ENCODE data around the gene SLC35C1.

Gene SLC35C1

DNA sequence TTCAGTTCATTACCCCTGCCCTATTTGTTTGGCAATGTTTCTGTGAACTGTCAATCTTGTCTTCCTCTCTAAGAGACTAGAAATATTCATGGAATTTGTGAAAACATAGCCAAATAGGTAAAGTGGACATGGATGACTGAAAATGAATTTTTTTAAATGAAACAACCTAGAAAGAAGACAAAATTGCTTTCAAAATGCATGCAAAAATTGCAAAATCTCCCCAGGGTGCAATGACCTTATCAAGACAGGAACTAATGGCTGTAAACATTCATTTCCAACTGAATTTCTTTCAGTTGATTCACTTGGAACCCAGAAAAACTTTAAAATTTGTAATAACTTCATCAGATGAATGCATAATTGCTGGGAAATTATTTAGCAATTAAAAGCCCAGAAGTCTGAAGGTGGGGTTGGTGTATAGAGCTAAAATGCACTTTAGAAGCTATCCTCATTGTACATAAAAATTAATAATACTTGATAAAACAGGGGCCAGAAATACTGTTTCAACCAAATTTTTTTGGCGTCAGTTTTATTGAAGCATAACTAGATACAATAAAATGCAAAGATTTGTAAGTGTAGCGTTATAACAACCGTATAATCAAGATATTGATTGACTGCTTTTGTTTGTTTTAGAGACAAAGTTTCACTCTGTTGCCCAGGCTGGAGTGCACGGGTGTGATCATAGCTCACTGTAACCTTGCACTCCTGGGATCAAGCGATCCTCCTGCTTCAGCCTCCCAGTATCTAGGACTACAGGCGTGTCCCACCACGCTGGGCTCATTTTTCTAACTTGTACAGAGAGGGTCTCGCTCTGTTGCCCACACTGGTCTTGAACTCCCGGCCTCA lies 27.6 kb upstream of the SLC35C1 start:
- intact Hi-C loops (cut with DNase I), result no loop called here

DNA sequence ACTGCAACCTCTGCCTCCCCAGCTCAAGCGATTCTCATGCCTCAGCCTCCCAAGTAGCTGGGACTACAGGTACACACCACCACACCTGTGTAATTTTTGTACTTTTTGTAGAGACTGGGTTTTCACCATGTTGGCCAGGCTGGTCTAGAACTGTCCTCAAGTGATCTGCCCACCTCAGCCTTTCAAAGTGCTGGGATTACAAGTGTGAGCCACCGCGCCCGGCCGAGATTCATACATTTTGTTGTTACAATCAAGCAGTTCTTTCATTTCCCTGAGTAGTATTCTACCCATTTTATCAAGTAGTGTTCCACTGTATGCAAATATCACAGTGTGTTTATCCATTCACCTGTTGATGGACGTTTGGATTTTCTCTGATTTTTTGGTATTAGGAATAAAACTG lies 26.6 kb upstream of the SLC35C1 start:
- intact Hi-C loops (cut with DNase I), result no loop called here
- no peak for DNase-seq

More for the DNA sequence above, 27.6 kb upstream of the SLC35C1 start:
- no peak for DNase-seq

DNA sequence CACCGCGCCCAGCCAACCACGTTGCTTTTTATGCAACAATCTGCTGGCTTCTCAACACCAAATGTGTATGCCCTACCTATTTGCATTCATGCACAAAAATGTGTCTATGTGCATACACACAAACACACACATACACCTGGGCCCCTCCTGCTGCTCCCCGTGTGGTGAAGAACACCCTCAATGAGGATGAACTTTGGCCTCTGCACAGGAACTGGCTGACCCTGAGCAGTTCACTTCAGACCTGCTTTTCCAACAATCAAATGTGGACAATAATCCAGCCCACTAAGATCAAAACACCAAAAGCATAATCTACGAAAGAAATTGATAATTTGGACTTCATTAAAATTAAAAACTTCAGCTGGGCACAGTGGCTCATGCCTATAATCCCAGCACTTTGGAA lies 25.3 kb upstream of the SLC35C1 start:
- DNase-seq, result no peak
- intact Hi-C loops (cut with DNase I), result no loop called here

DNA sequence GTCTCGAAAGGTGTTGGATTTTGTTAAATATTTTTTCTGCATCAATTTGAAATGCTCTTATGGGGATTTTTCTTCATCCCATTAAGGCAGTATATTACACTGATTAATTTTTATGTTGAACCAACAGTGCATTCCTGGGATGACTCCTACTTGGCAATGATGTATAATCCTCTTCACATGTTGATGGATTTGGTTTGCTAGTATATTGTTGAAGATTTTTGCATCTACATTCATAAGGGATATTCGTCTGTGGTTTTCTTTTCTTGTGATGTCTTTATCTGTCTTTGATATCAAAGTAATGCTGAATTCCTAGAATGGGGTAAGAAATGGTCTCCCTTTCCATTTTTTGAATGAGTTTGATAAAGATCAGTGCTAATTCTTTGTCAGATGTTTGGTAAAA lies 18.7 kb upstream of the SLC35C1 start:
- intact Hi-C loops (cut with DNase I), result no loop called here
- no peak for DNase-seq

DNA sequence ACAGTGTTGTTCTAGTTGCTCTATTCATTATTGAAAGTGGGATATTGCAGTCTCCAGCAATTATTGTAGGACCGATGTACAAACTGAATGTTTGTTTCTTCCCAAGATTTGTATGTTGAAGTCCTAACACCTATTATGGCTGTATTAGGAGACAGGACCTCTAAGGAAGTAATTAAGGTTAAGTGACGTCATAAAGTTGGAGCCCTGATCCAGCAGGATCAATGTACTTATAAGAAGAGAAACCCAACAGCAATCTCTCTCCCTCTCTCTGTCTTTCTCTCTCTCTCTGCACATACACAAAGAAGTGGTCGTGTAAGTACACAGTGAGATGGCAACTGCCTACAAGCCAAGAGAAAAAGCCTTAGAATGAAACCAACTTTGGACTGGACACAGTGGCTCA lies 16.1 kb upstream of the SLC35C1 start:
- intact Hi-C loops (cut with DNase I), result no loop called here
- no peak for DNase-seq

DNA sequence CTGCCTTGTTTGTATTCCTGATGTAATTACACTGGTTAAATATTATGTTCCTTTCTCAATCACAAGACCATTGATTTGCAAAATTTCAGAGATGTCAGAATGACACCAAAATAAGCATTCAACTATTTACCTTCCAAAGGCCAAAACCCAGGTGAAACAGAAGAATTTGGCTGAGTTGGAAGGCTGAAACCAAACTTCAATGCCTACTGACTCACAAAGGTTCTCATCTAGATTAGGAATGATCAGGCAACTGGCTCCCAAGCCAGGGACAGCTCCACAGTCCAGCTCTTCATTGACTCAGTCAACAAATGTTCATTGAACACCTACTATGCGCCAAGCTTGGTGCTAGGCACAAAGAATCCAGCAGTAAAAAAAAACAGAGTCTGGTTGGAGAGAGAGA lies 13.4 kb upstream of the SLC35C1 start:
- intact Hi-C loops (cut with DNase I), result no loop called here
- DNase-seq, result no peak

DNA sequence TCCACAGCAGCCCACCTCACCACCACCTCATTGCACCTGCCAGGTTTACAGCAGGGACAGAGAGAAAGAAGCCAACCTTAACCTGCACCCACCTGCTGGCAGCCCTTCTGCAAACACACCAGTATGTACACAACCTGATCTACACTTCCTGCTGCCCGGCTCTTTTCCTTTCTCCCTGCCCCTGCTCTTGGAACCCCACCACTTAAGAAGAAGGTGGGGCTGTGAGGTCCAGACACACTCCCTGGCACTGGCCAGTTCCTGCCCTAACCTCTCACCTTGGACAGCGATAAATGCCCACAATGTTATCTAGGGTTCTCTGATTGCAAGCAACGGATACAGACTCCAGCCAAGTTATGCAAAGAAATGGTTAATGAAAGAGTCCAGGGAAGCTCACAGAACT lies 10.8 kb upstream of the SLC35C1 start:
- intact Hi-C loops (cut with DNase I), result no loop called here
- DNase-seq, result peak in 1 of 42 donors; percentile 8

DNA sequence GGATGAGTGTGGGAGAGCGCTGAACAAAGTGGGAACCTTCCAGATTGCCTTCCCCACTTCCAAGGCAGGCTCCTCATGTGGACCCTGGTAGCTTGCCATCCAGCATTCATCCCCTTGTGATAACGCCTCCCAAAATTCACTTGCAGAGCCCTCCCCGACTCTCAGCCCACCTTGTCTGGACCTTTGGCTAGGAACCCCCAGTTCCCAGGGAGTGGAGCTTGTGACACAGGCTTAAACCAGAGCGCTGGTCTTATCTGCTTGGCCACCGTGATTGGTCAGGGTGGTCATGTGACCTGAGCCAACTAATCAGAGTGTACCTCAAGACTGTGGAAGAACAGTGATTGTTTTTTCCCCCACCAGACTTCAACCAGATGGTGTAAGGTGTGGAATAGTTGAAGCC lies 9.6 kb upstream of the SLC35C1 start:
- DNase-seq, result no peak
- intact Hi-C loops (cut with DNase I), result no loop called here

DNA sequence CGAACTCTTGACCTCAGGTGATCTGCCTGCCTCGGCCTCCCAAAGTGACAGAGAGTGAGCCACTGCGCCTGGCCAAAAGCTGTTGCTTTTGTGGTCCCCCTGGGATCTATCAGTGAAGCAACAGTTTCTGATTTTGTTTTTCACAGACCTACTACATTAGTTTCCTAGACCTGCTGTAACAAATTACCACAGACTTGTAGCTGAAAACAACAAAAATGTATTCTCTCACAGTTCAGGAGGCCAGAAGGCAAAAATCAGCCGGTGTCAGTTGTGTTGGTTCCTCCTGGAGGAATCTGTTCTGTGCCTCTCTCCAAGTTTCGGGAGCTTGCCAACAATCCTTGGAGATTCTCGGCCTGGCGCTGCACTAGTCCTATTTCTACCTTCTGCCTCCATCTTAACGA lies 8.5 kb upstream of the SLC35C1 start:
- no peak for DNase-seq
- intact Hi-C loops (cut with DNase I), result no loop called here

DNA sequence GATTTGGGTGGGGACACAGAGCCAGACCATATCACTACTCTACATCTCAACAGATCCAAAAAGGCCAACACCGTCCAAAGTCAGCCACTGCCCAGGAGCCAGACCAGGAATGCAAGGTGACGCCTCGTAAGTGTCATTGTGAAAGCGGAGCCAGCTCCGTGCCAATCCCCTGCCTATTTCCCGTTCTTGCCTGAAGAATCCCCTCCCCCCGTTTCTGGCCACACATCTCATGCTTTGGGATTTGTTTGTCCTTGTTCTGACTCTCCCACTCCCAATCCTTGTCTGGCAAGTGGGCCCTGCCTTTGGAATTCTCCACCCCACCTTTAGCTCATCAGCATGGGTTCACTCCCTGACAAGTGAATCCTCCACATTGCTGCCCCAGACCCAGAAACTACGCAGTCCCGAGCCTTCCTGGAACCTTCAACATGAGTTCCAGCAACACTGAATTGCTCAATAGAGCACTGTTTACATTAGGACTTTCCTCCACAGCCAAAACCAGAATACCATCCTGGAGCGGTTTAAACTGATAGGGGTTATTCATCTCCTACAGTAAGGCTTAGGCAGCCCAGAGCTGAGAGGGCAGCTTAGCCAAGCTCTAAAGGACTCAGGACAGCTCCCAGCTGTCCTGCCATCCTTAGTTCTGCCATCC lies 6.0 kb upstream of the SLC35C1 start:
- intact Hi-C loops (cut with DNase I), result no loop called here
- DNase-seq, result peak in 4 of 42 donors; percentile 8 to 49 (median 24)

DNA sequence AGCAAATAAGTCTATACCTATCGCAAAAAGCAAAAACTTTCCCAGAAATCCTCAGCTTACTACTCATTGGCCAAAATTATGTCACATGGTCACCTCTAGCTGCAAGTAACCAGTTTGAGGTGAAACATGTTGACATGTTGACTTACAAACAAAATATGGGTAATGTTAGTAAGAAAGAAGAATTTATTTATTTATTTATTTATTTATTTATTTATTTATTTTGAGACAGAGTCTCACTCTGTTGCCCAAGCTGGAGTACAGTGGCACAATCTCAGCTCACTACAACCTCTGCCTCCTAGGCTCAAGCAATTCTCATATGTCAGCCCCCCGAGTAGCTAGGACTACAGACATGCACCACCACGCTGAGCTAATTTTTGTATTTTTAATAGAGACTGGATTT lies 5.4 kb upstream of the SLC35C1 start:
- intact Hi-C loops (cut with DNase I), result no loop called here
- DNase-seq, result no peak

DNA sequence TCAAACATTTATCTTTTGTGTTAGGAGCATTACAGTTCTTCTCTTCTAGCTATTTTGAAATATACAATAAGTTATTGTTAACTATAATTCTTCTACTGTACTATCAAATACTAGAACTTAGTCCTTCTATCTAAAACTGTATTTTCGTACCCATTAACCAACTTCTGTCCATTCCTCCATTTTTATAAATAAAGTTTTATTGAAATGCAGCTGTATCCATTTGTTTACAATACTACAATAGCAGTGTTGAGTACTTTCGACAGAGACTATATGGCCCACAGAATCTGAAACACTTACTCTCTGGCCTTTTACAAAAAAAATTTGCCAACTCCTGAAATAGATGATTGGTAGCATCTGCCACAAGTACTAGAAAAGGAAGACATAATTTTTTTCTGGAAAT lies 4.7 kb upstream of the SLC35C1 start:
- no peak for DNase-seq
- intact Hi-C loops (cut with DNase I), result no loop called here

DNA sequence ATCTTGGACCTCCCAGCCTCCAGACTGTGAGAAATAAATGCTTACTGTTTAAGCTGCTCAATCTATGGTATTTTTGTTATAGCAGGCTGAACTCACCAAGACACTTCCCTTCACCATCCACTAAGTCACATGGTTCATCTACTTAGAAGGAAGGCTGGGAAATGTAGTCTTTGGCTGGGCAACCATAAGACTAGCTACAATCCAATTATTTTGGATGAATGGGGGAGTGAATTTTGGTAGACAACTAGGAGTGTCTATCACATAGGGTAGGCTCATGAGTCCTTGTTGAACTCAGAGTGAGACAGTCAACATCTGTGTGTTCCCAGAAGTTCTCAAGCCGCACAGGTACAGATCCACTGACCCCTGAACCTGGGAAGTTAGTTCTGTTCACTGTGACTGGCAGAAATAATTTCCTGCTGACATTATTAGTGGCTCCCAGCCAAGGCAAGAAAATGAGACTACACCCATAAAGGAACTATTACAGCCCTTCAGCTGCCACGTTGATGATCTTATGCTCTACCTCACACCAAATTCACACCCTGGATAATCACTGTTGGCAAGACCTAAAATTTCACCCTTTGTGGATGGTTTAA lies 3.1 kb upstream of the SLC35C1 start:
- DNase-seq, result peak in 1 of 42 donors; percentile 1
- intact Hi-C loops (cut with DNase I), result no loop called here

DNA sequence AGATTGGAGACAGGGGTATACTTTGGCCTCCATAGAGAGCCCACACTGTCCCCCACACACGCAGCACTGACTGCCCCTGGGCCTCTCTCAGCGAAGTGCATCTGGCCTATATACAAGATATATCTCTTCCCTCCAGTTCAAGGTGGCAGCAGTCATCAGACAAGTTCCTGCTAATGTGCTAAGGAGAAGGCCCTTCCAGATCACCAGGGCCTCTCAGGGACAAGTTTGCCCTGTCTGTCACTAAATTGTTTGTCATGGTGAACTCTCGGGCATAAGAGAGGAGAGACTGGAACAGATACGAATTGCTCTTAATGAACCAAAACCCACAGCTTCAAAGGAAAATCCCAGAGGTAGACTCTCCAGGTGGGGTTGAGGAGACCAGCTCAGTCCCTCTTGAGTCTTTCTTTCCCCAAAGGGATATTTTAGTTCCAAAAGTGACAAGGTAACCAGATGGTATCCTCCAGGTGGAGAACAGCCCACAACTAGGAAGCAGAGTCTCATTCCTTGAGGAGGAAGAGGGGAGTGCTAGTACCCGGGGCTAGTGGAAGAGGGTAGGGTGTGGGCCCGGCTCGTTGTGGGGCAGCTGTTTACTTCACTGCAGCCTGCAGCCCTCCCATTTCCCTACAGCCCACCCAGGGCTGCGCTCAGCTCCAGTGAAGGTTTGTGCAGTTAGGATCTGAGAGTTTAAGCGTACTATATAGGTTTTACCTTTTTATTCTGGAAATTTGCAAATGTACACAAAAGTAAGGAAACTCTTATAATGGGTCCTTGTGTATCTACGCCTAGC lies 2.2 kb upstream of the SLC35C1 start:
- intact Hi-C loops (cut with DNase I), result no loop called here
- DNase-seq, result peak in 2 of 42 donors; percentile 11 to 25

DNA sequence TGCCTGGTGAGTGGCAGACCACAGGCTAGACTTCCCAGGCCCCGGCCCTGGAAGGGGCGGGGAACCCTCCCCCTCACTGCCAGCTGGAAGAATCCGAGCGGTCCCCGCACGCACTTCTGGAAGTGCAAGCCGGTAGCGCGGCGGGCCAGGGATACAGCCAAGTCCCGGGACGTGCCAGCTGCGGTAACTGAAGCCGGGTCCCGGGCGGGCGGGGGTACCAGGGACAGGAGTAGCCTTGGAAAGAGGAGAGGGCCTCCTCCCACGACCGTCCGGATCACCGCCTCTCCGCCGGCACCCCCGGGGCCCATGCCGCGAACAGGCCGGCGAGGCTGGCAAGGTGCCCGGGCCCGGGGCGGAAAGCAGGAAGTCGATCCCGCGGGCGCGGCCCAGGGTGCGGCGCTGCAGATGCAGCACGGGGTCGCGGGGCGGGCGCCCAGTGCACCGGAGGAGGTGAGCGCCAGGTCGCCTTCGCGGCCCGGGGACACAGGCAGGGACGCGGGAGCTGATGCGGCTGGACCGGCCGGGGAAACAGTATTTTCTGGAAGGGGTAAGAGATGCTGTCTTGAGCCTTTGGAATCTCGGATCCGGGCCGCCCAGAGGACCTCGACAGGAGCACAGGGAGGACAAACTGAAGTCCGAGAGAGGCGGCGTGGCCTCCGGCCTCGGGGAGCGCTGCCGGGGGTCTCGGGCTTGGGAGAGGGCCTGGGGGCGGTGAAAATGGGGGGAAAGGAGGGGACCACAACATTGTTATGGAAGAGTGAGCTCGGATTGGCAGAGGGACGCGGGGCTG lies 783 bp upstream of the SLC35C1 start:
- intact Hi-C loops (cut with DNase I), result no loop called here
- peak in 41 of 42 donors; percentile 42 to 86 (median 71) for DNase-seq

DNA sequence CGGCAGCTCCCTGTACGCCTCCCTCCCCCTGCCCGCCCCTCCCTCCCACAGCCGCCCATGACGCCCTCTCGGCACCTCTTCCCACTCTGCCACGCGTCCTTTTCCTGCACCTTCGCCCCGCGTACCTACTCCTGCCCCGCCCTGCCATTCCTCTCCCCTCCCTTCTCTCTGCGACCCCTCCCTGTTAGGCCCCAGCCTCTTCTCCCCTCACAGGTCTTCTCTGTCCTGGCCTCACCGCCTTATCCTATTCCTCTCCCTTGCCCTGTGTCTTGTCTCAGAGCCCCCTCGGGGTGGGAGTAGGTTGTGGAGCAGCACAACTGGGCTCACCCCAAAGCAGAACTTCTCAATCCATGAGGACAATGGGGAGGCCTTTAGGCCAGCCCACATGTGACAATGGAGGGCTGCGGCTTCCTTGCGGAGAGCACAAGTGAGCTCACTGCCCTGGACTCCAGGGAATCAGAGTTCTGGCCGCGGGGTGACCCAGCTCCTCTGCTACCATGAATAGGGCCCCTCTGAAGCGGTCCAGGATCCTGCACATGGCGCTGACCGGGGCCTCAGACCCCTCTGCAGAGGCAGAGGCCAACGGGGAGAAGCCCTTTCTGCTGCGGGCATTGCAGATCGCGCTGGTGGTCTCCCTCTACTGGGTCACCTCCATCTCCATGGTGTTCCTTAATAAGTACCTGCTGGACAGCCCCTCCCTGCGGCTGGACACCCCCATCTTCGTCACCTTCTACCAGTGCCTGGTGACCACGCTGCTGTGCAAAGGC lies 539 bp downstream of the SLC35C1 start:
- DNase-seq, result peak in 17 of 42 donors; percentile 6 to 40 (median 17)
- intact Hi-C loops (cut with DNase I), result loop anchor here (5.0 kb wide), 1 partner anchor 42 kb away; the partner anchor contains the start of gene CRY2

DNA sequence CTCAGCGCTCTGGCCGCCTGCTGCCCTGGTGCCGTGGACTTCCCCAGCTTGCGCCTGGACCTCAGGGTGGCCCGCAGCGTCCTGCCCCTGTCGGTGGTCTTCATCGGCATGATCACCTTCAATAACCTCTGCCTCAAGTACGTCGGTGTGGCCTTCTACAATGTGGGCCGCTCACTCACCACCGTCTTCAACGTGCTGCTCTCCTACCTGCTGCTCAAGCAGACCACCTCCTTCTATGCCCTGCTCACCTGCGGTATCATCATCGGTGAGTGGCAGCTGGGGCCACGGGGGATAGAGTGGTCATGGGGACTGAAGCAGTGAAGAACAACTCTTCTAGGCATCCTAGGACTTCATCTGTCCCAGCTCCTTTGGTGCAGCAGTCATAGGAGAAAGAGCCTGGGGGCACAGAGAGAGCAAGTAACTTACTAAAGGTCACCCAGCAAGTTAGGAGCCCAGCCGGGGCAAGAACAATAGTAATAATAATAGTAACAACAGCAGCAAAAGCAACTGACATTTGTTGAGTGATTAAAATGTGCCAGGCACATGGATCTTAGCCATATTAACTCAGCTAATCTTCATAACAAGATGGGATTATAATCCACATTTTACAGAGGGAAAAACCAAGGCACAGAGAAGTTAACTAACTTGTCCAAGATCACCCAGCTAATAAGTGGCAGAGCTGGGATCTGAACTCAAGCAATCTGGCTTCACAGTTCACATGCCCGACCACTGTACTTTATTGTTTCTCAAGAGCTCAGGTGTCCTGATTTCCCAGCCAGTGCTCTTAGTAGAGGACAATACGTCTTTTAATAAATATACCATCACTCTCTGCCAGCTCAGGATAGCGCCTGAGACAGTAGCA lies 1.4 kb downstream of the SLC35C1 start:
- intact Hi-C loops (cut with DNase I), result loop anchor here (5.0 kb wide), 1 partner anchor 41 kb away; the partner anchor contains the start of gene CRY2

More for the DNA sequence above, 1.4 kb downstream of the SLC35C1 start:
- peak in 2 of 42 donors; percentile 7 to 13 for DNase-seq

Measured in head of caudate nucleus (tissue), 42 donors.